Testis (tissue), 2 donors: ENCODE measurements around the gene SDCCAG8.

Source experiments
- POLR2A ChIP-seq: fragments of 450-650 bp; IDR thresholded peaks from one replicate; pipeline ENCODE4 v1.6.1; 2017; ENCODE audit warnings: antibody characterized with exemption, mild to moderate bottlenecking, moderate library complexity
- TF ChIP-seq, protein P1 (sequence below), 3 experiments: fragments of 450-650 bp in 2 of 3; fragments of 200-600 bp in 1 of 3; sonication (generic) in 1 of 3; IDR thresholded peaks; one replicate each; pipeline ENCODE4 v1.5.1; 2016 to 2019; ENCODE audit warnings: antibody characterized with exemption in 3 of 3, mild to moderate bottlenecking in 2 of 3, moderate library complexity in 1 of 3

DNA sequence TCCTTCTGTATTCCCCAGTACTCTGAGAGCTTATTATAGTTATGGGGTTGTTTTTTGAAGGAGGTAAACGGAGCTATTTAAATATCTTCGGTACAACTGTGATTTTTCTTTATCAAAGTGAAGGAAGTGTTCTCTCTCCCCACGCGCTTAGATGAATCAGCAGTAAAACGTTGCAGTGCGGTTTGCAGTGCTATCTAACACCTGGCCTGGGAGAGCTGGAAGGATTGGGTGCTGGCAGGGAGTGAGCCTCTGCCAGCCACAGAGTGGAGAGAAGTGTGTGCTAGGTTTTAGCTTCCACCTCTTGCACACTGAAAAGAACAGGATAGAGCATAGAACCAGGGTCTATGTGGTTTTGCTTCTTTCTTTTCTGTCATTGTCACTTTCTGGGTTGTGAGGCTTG, 165.9 kb downstream of the SDCCAG8 start:
- no peak for TF ChIP-seq POLR2A
- TF ChIP-seq, protein P1, sequence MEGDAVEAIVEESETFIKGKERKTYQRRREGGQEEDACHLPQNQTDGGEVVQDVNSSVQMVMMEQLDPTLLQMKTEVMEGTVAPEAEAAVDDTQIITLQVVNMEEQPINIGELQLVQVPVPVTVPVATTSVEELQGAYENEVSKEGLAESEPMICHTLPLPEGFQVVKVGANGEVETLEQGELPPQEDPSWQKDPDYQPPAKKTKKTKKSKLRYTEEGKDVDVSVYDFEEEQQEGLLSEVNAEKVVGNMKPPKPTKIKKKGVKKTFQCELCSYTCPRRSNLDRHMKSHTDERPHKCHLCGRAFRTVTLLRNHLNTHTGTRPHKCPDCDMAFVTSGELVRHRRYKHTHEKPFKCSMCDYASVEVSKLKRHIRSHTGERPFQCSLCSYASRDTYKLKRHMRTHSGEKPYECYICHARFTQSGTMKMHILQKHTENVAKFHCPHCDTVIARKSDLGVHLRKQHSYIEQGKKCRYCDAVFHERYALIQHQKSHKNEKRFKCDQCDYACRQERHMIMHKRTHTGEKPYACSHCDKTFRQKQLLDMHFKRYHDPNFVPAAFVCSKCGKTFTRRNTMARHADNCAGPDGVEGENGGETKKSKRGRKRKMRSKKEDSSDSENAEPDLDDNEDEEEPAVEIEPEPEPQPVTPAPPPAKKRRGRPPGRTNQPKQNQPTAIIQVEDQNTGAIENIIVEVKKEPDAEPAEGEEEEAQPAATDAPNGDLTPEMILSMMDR (IDR thresholded peaks at IDR 0.05): no peak
